Kidney epithelial cell (primary cell): ENCODE data around the gene BBC3. TPM values are rescaled to one million over a fixed set of nuclear protein-coding genes. Genes with fewer than 3 reads are reported as not detected.
"Not testable (repeated sequence)": the region's sequence is repeated elsewhere in the genome, so short reads cannot be mapped to it uniquely, and the experiment has no call there.

ENCODE experiments used
- DNase-seq: peaks from one replicate; pipeline ENCODE4 v3.0.0-alpha.2; 2010; ENCODE audit warnings: low read depth
- H3K27me3 ChIP-seq: 2 replicates; pipeline ENCODE4 v1.6.0; 2011; ENCODE audit warnings: low read length; ENCODE audit not compliant: control insufficient read depth, insufficient read depth
- H3K36me3 ChIP-seq: 2 replicates; pipeline ENCODE4 v1.5.1; 2011; ENCODE audit warnings: low read length; ENCODE audit not compliant: control insufficient read depth, insufficient read depth
- H3K4me3 ChIP-seq: 2 replicates; pipeline ENCODE4 v1.5.1; 2011; ENCODE audit warnings: low read depth, mild to moderate bottlenecking, control low read depth, low read length
- total RNA-seq: library from RNA; depleted of rRNA; stranded (reverse); fragments of >200 nt; gene quantifications from 2 replicates; pipeline ENCODE4 v1.2.3, GENCODE V29; 2015
- TF ChIP-seq, protein P1 (sequence below): IDR thresholded peaks from 2 replicates; pipeline ENCODE4 v1.5.1; 2011; ENCODE audit warnings: mild to moderate bottlenecking, moderate library complexity, low read length, control low read depth, inconsistent platforms; ENCODE audit not compliant: insufficient read depth, poor library complexity, severe bottlenecking

BBC3 gene
- total RNA-seq, 1 donor from 2014 or later: 46.8 TPM

DNA sequence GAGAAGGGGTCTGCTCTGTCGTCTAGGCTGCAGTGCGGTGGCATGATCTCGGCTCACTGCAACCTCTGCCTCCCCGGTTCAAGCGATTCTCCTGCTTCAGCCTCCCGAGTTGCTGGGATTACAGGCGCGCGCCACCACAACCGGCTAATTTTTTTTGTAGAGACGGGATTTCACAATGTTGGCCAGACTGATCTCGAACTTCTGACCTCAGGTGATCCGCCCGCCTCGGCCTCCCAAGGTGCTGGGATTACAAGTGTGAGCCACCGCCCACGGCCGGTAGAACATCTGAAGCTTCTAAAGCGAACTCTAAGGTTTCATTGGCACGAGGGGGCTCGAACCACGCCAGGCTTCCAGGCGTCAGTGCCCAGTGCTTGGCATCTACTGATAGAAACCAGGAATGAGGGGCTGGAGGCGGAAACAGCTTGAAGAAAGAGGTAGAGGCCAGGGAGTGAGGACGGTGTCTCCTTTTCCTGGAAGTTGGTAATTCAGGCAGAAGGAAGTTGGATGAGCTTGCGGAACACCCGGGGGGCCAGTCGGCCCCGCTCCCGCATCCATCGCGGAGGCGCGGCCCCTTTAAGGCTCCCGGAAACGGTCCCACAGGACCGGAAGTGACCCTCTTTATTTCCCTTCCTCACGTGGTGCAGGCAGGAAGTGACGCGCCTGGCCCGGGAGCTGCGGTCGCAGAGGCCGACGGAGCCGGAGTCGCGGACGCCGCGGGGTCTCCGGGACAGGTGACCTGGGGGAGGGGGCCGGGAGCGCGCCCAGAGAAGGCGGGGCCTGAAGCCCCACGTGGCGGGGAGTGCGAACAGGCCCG, 25.1 kb upstream of the BBC3 start, which contains the start of gene CCDC9:
TSS of gene CCDC9 (plus strand) at position 647 of the 814 bp plus-strand sequence. CDS start 1,876 bp downstream, outside the sequence.
- Histone ChIP-seq H3K36me3 (peaks cover 3% of the 10 kb centered on the region), H3K4me3 (peak within 1 kb of the TSS; percentile 65), H3K27me3 (no peaks in the 10 kb centered on the region)
- peak; percentile 85 for DNase-seq
- TF ChIP-seq, protein P1, sequence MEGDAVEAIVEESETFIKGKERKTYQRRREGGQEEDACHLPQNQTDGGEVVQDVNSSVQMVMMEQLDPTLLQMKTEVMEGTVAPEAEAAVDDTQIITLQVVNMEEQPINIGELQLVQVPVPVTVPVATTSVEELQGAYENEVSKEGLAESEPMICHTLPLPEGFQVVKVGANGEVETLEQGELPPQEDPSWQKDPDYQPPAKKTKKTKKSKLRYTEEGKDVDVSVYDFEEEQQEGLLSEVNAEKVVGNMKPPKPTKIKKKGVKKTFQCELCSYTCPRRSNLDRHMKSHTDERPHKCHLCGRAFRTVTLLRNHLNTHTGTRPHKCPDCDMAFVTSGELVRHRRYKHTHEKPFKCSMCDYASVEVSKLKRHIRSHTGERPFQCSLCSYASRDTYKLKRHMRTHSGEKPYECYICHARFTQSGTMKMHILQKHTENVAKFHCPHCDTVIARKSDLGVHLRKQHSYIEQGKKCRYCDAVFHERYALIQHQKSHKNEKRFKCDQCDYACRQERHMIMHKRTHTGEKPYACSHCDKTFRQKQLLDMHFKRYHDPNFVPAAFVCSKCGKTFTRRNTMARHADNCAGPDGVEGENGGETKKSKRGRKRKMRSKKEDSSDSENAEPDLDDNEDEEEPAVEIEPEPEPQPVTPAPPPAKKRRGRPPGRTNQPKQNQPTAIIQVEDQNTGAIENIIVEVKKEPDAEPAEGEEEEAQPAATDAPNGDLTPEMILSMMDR: no peak

DNA sequence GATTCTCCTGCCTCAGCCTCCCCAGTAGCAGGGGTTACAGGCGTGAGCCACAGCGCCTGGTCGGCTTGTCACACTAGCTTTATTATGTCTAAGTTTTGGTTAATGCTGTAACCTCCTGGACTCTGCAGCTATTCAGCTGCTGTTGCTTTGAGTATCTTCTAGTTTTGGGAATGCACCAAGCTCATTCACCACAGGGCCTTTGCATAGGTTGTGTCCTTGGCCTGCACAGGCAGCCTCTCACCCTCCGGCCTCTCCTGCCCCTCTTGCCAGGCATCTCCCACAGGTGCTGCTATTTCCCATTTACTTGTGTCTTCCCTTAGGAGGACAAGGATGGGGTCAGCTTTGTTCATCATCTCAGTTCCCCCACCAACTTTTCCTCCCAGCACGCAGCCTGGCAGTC, 23.0 kb upstream of the BBC3 start:
- no peak for DNase-seq
- H3K27me3 ChIP-seq: no peaks in the 10 kb centered on the region
- H3K36me3 ChIP-seq: peaks cover under 1% of the 10 kb centered on the region
- H3K4me3 ChIP-seq: no peak overlapping the region
- TF ChIP-seq, protein P1: no peak

DNA sequence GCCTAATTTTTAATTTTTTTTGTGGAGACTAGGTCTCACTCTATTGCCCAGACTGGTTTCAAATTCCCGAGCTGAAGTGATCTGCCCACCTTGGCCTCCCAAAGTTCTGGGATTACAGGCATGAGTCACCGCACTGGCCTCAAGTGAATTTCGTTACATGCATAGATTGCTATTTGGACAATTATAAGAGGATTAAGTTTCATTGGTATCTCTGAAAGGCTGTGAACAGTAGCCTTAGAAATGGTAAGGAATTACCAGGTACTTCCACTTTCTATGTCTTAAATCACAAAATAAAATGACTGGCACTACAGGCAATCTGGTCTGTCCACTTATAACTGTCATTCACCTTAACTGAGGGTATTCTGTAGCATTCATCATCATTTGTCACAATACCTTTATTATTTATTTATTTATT, 22.5 kb upstream of the BBC3 start:
- DNase-seq: peak; percentile 68
- Histone ChIP-seq H3K27me3 (no peaks in the 10 kb centered on the region), H3K36me3 (no peaks in the 10 kb centered on the region), H3K4me3 (no peak overlapping the region)
- TF ChIP-seq, protein P1: no peak

DNA sequence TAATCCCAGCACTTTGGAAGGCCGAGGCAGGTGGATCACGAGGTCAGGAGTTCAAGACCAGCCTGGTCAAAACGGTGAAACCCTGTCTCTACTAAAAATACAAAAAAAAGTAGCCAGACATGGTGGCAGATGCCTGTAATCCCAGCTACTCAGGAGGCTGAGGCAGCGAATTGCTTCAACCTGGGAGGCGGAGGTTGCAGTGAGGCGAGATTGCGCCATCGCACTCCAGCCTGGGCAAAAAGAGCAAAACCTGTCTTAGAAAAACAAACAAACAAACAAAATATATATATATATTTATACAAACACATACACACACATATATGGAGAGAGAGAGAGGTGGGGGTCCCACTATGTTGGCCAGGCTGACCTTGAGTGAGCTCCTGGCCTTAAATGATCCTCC, 22.0 kb upstream of the BBC3 start:
- H3K36me3 ChIP-seq, H3K27me3 ChIP-seq, H3K4me3 ChIP-seq, DNase-seq: not testable (repeated sequence)

DNA sequence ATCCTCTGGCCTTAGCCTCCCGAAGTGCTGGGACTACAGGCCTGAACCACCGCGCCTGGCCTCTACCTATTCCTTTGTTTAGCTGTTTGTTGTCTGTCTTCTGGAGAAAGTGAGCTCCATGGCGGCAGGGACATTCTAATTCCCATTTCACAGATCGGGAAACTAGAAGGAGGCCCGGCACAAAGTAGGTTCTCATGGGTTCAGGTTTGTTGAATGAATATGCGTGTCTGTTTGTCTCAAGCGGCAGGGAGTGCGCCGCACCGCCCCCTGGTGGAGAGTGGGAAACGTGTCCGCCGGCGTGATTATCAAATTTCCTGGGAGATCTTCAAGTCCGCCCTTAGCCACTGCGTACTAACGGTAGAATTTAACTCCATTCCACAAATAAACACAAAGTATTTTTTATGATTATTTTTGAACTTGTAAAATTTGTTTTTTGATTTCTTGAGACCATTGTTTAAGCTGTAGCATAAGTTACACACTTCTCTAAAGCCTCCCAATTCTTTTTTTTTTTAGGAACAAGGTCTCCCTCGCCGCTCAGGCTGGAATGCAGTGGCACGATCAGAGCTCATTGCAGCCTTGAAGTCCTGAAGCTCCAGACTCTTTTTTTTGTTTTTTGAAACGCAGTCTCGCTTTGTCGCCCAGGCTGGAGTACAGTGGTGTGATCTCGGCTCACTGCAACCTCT, 16.4 kb upstream of the BBC3 start:
- Histone ChIP-seq H3K4me3 (no peak overlapping the region), H3K27me3 (no peaks in the 10 kb centered on the region), H3K36me3 (no peaks in the 10 kb centered on the region)
- TF ChIP-seq, protein P1: peak; percentile 97
- DNase-seq: no peak

DNA sequence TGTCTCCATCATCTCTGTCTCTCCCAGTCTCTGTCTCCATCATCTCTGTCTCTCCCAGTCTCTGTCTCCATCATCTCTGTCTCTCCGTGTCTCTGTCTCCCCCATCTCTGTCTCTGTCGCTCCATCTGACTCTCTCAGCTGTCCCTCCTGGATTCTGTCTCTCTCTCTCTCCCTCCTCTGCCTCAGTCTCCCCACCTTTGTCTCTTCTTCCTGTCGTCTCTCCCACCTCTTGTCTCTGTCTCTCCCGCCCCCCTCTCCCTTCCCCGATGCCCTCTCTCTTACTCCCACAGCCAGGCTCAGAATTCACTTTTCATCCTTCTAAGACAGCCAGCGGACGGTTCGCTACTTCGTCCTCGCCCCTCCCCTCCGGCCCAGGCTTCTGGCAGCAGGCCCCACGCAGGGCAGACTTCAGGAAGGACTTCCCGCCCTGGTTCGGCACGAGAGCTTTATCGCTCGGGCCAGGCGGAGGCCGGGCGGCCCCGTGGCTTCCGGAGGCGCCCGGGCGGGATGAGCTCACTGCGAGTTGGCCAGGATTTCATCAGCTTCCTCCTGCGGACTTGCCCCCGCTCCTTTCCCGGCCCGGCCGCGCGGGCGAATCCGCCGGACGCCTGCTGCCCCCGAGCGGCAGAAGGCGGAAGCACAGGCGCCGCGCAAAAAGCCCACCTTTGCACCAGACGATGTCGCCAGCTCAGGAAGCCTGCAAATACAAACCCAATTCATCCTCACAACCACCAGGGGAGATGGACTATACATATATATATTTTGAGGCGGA, 13.0 kb upstream of the BBC3 start:
- Histone ChIP-seq H3K4me3 (peak overlapping the region; percentile 25), H3K27me3 (no peaks in the 10 kb centered on the region), H3K36me3 (no peaks in the 10 kb centered on the region)
- DNase-seq: peak; percentile 67
- TF ChIP-seq, protein P1: peak; percentile 86
